SU-DHL-6 (cell line): ENCODE measurements around the gene XKR8.

ENCODE experiments used
- CTCF ChIP-seq: fragments of 200-600 bp; sonication (generic); IDR thresholded peaks from one replicate; pipeline ENCODE4 v1.5.1; 2017; ENCODE audit warnings: antibody characterized with exemption, mild to moderate bottlenecking, low read length, moderate library complexity; ENCODE audit not compliant: insufficient read depth, poor library complexity, severe bottlenecking
- EZH2phosphoT487 ChIP-seq: fragments of 200-600 bp; sonication (generic), shearing (Covaris generic); conservative IDR thresholded peaks from 2 replicates; pipeline ENCODE4 v1.6.1; 2018; ENCODE audit warnings: mild to moderate bottlenecking, antibody characterized with exemption, low read length, moderate library complexity, mixed read lengths

GRCh38 chr1:27960762-27961645, 1.2 kb downstream of the XKR8 start:
- TF ChIP-seq CTCF (no peak), EZH2phosphoT487 (no peak)
